Stimulated activated CD4-positive, alpha-beta T cell treated with anti-CD3 and anti-CD28 coated beads, Interleukin-1b, Interleukin-23, amount 100 ng/mL, for 4 hours (primary cell): ENCODE results near the gene DCAF4.
"Not testable (repeated sequence)": the region's sequence is repeated elsewhere in the genome, so short reads cannot be mapped to it uniquely, and the experiment has no call there.

Experiments
- DNase-seq, 2 donors: peaks; one replicate each; pipeline ENCODE4 v3.0.0-alpha.2; 2020; ENCODE audit warnings: low read depth in 2 of 2

Gene DCAF4

DNA sequence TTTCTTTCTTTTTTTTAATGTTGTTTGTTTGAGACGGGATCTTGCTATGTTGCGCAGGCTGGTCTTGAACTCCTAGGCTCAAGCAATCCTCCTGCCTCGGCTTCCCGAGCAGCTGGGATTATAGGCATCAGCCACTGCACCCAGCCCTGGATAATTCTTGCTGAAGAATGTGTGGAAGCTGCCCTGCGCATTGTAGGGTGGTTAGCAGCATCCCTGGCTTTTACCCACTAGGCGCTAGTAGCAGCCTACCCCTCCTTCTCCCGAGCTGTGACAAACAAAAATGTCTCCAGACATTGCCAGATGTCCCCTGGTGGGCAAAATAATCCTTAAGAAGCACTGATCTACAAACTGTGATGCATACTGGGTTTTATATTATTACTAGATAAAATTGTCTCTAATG lies 6.6 kb downstream of the DCAF4 start:
- DNase-seq = no peak

DNA sequence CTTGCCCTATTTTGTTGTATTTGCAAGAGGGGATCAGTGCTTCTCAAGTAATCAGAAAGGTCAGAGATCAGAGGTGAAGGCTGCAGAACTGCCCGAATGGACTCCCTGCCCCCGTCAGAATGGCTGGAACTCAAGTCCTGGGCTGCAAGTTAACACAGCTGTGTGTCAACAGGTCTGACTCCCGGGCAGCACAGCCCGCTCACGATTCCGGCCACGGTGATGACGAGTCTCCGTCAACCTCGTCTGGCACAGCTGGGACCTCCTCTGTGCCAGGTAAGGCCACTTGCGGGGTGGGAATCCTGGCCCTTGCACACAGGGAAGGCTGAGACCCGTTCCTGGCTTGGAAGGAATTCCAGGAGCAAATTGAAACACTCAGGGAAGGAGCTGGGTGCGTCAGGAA lies 13.4 kb downstream of the DCAF4 start:
- DNase-seq = no peak

DNA sequence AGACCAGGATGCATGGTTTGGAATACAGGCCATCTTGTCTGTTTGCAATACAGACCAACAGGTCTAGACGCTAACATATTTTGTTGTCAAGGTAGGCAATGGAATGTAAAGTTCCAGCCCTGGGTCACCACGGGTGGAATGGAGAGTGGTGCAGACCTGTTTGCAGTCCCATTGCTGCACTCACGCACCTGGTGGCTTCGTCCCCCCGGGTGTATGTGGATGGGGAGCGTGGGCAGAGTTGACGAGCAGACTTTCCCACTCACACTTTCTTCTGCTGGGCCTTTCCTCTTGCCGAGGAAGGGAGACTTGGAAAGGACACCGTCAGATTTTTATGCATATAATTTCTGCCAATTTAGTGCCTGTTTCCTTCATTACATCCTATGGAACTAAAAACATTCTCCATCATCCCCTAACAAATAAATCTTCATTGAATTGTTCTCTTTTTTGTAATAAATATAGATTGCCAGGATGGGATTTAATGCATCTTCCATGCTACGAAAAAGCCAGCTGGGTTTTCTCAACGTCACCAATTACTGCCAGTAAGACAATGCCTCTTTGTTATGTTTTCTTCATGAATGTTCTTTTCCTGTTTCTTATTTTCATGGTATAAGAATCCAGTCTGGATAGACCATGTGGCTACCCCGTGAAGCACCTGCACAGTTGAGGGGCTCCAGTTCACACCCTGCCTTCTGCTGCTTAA lies 15.2 kb downstream of the DCAF4 start:
- DNase-seq = no peak

DNA sequence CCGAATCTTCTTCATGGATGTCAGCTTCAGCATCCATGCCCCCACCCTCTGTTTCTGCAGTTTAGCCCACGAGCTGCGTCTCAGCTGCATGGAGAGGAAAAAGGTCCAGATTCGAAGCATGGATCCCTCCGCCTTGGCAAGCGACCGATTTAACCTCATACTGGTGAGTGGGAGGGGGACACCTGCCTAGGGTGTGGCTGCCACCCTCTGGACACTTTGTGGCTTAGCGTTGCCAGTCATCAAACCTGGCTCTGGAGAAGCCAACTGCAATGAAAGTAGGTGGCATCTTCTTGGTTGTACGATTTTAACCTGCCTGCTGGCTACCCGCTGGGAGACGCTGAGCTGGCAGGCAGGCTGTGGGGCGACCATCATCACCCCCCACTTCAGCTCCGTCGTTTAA lies 16.7 kb downstream of the DCAF4 start:
- no peak for DNase-seq

- no peak for DNase-seq
Measured at GRCh38 chr14:72943876-72944430, 17.7 kb downstream of the DCAF4 start.

DNA sequence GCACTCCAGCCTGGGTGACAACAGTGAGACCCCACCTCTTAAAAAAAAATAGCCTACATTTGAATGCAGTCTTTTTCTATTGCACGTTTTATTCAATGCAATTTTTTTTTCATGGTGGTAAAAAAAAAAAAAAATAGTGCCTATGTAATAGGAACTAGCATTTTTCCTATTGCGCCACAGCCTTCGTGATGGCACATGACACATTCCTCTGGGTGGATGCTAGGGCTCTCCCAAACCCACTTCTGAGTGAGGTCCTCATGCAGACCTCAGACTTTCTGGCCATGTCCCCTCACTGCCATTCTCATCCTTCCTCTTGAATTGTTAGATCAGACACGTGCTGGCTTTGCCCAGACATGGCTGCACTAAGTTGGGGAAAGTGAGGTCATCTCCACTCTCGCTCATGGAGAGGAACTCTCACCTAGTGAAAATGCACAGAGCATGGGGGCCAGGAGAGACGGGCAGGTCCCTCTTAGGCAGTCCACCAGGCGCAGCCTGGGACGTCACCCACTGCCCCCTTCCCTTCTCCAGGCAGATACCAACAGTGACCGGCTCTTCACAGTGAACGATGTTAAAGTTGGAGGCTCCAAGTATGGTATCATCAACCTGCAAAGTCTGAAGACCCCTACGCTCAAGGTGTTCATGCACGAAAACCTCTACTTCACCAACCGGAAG lies 19.2 kb downstream of the DCAF4 start:
- DNase-seq = no peak

DNA sequence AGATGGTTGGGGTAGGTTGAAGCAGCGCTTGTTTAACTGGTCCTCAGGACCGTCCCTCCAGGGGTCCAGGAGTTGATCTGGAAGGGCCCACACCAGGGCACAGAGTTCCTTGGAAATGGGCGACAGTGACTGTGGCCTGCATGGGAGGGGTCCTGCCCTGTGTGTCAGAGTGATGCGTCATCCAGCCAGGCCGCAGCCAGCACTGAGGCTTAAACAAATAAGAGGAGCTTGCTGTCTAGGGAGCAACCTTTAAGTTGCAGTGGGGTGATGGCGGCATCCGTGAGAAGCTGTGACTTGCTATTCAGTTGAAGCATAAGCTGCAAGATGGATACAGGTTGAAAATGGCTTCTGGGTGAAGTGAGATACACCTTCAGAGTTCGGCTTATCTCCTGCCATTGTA lies 20.2 kb downstream of the DCAF4 start:
- no peak for DNase-seq

DNA sequence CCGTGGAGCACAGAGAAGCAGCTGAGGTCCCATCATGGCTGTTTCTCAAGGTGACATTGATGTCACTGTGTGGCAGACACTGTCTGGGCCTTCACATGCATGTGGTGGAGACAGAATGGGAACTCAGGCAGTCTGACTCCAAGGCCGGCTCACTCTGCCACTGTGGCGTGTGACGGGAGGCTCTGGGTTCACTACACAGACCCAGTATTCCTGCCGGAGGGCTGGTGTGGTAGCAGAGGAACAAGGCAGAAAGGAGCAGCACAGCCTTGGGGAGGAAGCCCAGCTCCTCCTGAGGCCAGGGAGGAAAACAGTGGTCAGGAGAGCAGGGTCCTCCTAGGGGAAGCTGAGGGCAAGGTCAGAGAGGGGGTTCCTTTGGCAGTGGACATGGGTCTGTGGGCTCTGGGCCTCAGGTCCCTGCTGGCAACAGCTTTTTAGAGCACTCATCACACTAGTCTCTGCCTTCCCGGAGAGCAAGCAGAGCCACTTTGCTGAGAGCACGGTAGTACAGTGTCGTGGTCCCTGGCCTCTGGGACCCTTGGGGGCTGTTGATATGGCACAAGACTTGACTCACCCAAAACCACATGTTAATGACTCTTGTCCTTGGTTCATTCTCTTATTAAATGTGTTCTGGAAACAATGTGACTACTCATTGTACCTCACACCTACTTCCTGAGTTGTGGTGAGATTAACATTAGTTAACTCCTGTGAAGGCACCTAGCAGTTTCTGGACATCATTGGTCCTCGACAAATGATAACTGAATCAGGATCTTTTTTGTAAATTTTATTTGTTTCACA lies 21.3 kb downstream of the DCAF4 start:
- DNase-seq = no peak

DNA sequence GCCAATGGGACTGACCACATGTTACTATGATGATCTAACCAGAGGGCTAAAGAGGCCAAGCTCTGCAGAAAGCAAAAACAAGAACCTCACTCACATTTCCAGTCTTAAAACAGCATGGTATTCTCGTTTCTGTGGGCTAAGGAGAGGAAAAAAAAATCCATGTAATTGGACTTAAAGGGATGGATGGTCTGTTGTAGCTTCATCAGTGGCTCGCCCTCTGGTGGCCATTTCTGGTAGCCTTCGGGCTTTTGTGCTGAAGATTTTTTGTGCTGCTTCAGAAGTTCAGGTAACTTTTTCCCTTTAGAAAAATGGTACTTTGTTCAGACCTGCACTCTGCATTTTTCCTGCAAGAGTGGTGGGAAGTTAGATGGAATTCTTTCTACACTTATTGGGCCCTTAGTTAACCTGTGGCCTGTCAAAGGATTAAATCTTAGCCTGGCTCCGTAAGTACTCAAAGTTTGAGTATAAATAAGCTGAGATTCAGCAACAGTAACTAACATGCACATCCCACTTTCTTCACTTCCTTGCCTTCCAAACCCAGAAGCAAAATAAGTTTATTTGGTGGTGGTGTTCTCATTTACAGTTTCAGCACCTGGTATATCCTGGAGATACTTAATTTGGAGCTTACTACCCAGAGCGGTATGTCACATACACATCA lies 22.3 kb downstream of the DCAF4 start:
- DNase-seq = peak; percentile 58 to 60

DNA sequence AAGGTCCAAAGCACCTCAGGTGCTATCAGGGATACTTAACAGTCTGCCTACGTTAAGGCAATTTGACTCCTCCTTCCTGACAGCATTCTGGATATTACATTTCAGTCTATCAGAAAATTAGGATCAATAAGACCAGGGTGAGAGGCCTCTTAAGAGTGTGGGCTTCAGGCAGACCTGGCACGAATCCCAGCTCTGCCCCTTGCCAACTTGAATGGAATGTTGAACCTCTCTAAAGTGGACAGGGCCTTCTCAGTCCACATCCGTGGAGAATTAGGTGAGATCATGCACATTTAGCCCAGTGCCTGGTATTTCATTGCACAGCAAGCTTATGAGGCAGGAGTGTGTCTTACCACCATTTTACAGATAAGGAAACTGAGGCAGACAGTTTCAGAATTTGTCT lies 25.9 kb downstream of the DCAF4 start:
- no peak for DNase-seq

DNA sequence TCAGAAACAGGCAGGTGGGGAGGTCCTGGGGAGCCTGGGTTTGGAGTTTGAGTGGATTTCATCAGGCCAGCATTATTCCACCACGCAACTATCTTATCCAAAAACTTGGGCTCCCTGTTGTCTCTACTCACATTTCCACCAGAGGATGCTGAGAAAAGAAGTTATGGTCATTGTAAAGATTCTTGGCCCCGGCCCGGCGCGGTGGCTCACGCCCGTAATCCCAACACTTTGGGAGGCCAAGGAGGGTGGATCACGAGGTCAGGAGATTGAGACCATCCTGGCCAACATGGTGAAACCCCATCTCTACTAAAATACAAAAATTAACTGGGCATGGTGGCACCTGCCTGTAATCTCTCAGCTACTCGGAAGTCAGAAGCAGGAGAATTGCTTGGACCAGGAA lies 30.5 kb downstream of the DCAF4 start:
- DNase-seq = not testable (repeated sequence)

DNA sequence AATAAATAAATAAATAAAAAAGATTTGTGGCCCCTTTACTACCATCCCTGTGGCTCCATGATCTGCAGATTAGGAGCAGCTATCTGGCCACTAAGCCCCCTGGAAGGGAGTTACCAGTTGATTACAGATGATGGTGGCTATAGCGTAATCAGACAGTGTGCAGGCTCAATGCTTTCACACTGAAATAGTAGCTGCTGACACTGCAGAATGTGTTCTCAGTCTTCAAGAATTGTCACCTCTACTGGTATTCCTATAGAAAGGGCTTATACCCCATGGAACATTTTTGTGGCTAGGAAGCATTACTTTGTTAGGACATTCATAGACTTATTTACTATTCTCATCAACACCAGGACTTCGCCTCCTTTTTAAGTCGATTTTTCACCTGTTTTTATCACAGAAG lies 30.9 kb downstream of the DCAF4 start:
- DNase-seq = no peak

GRCh38 chr14:72958548-72958947 lies 32.3 kb downstream of the DCAF4 start:
- DNase-seq = no peak

GRCh38 chr14:72961016-72961415 lies 34.8 kb downstream of the DCAF4 start:
- not testable (repeated sequence) for DNase-seq

GRCh38 chr14:72961579-72962335 lies 35.5 kb downstream of the DCAF4 start:
- no peak for DNase-seq

DNA sequence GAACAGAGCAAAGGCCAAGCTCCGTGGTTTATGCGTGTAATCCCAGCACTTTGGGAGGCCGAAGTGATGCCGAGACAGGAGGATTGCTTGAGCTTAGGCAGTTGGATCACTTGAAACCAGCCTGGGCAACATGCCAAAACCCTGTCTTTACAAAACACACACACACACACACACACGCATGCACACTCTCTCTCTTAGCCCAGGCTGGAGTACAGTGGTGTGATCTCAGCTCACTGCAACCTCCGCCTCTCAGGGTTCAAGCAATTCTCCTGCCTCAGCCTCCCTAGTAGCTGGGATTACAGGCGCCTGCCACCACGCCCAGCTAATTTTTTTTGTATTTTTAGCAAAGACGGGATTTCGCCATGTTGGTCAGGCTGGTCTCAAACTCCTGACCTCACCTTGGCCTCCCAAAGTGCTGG lies 36.1 kb downstream of the DCAF4 start:
- DNase-seq = not testable (repeated sequence)

- DNase-seq = no peak
Measured at GRCh38 chr14:72962829-72963312, 36.6 kb downstream of the DCAF4 start.

GRCh38 chr14:72965249-72965648 lies 39.0 kb downstream of the DCAF4 start:
- no peak for DNase-seq

GRCh38 chr14:72966038-72966437 lies 39.8 kb downstream of the DCAF4 start:
- no peak for DNase-seq

- DNase-seq = no peak
Measured at GRCh38 chr14:72968316-72968715, 42.1 kb downstream of the DCAF4 start.

GRCh38 chr14:72970058-72970630 lies 43.9 kb downstream of the DCAF4 start:
- DNase-seq = no peak
